Ovary (tissue), 9 donors: ENCODE measurements around the gene CDC25A. TPM values are rescaled to one million over a fixed set of nuclear protein-coding genes. Genes with fewer than 3 reads are reported as not detected.

Source experiments
- DNase-seq, 5 donors: peaks; one replicate each; pipeline ENCODE4 v3.0.0-alpha.2; 2019 to 2020
- H3K27ac ChIP-seq, 2 donors: fragments of 200-600 bp; one replicate each; pipeline versions ENCODE4 v1.5.1 to v1.8.0; 2019 to 2022
- H3K27me3 ChIP-seq: fragments of 200-600 bp; one replicate; pipeline ENCODE4 v1.8.0; 2022
- H3K36me3 ChIP-seq: fragments of 200-600 bp; sonication (generic); one replicate; pipeline ENCODE4 v1.5.1; 2019
- H3K4me1 ChIP-seq: one replicate; pipeline ENCODE4 v1.8.1; 2013; ENCODE audit warnings: mild to moderate bottlenecking, moderate library complexity; ENCODE audit not compliant: insufficient read depth
- H3K4me3 ChIP-seq: fragments of 200-600 bp; sonication (generic); one replicate; pipeline ENCODE4 v1.5.1; 2017
- H3K9me3 ChIP-seq, 2 donors: fragments of 200-600 bp in 1 of 2; sonication (generic) in 1 of 2; one replicate each; pipeline versions ENCODE4 v1.5.1 to v1.8.1; 2013 to 2019; ENCODE audit warnings: mild to moderate bottlenecking in 1 of 2, moderate library complexity in 1 of 2
- CTCF ChIP-seq, 3 donors: fragments of 450-650 bp in 2 of 3; fragments of 200-600 bp in 1 of 3; IDR thresholded peaks; one replicate each; pipeline versions ENCODE4 v1.5.1 to v1.8.0; 2016 to 2022; ENCODE audit warnings: antibody characterized with exemption in 3 of 3, mild to moderate bottlenecking in 1 of 3
- EP300 ChIP-seq: sonication (generic); formaldehyde crosslinking; IDR thresholded peaks from one replicate; pipeline ENCODE4 v1.6.1; 2017; ENCODE audit warnings: antibody characterized with exemption
- POLR2A ChIP-seq: fragments of 450-650 bp; IDR thresholded peaks from one replicate; pipeline ENCODE4 v1.6.1; 2017; ENCODE audit warnings: antibody characterized with exemption, mild to moderate bottlenecking, moderate library complexity
- WGBS, 3 donors: extraction: QIAGEN DNeasy Blood & Tissue Kit in 1 of 3; methylation state at CpG; one replicate each; pipeline versions ENCODE4 v1.1.5 to v1.1.7; 2013 to 2017; 5-methylcytosine and 5-hydroxymethylcytosine counted together
- intact Hi-C, 4 donors: fragments of 100-400 bp; cut with DNase I; formaldehyde crosslinking; loops; one replicate each; pipeline versions ENCODE4 v1.11.0 to v1.15.1; 2022 to 2023
- polyA plus RNA-seq, 2 donors: library from polyadenylated mRNA; stranded (reverse); fragments of 200-250 nt in 1 of 2; fragments of 350-450 nt in 1 of 2; fragmentation: Illumina TruSeq in 1 of 2; extraction: RNeasy Lipid Tissue Mini Kit (QIAGEN cat#74804) in 1 of 2; gene quantifications; one replicate each; pipeline ENCODE4 v1.2.3, GENCODE V29; 2013 to 2014
- total RNA-seq, 7 donors: library from RNA; depleted of rRNA in 2 of 7; stranded (reverse); fragments of >200 nt in 2 of 7; fragmentation: NEBNext Ultra II Directional in 3 of 7; extraction: Animal tissue kit (Norgen Biotek cat#: 25700) in 3 of 7; gene quantifications; one replicate each; pipeline versions ENCODE4 v1.1.0 to v1.2.4, GENCODE V29; 2016 to 2023
- donor health status: DM: no; HTN: no; CAD: no; lungs with moderate emphysema.
- donor health status: DM: no; HTN: no; CAD: no.
- donor health status: Bipolar disorder and iron deficiency.
- donor health status: DM: yes; HTN: yes; CAD: no.
- donor health status: DM: no; HTN: no; CAD: no.
- donor health status: DM: yes; HTN: yes; CAD: no.

Gene CDC25A
- total and polyA plus RNA-seq, 9 donors, result 1.1 to 4.4 (median 3.2) TPM

- no peak for DNase-seq
- Histone ChIP-seq H3K36me3 (no peaks in the 10 kb centered on the region), H3K4me1 (peaks cover 8% of the 10 kb centered on the region), H3K27me3 (no peaks in the 10 kb centered on the region), H3K9me3 (no peaks in the 10 kb centered on the region), H3K4me3 (no peak overlapping the region), H3K27ac (no peak overlapping the region)
- intact Hi-C loops, result no loop called here
- no peak for TF ChIP-seq POLR2A
- TF ChIP-seq EP300, result no peak
- no peak for TF ChIP-seq CTCF (IDR thresholded peaks at IDR 0.05)
- WGBS, 3 donors, result 97 to 98% (median 97%) methylated on average over 5 of the region's 5 CpGs
These were observed 8.2 kb downstream of the CDC25A start for GRCh38 chr3:48180021-48180420.

GRCh38 chr3:48178072-48178471, 10.1 kb downstream of the CDC25A start:
- DNase-seq, result no peak
- H3K9me3 ChIP-seq, result no peaks in the 10 kb centered on the region
- no peaks in the 10 kb centered on the region for H3K36me3 ChIP-seq
- no peak for TF ChIP-seq CTCF (IDR thresholded peaks at IDR 0.05)
- no peak for TF ChIP-seq POLR2A
- no peak for TF ChIP-seq EP300
- 92 to 96% (median 96%) methylated on average over 2 of the region's 2 CpGs for WGBS, 3 donors
- H3K4me1 ChIP-seq, result peaks cover 6% of the 10 kb centered on the region
- no peak overlapping the region for H3K27ac ChIP-seq
- H3K27me3 ChIP-seq, result no peaks in the 10 kb centered on the region
- intact Hi-C loops, result no loop called here
- H3K4me3 ChIP-seq, result no peak overlapping the region

- Histone ChIP-seq H3K27me3 (no peaks in the 10 kb centered on the region), H3K36me3 (no peaks in the 10 kb centered on the region), H3K4me3 (no peak overlapping the region), H3K9me3 (no peaks in the 10 kb centered on the region), H3K4me1 (no peaks in the 10 kb centered on the region), H3K27ac (no peak overlapping the region)
- no peak for TF ChIP-seq EP300
- TF ChIP-seq CTCF (IDR thresholded peaks at IDR 0.05), result peak in 2 of 3 donors; percentile 29 to 52
- no peak for TF ChIP-seq POLR2A
- DNase-seq, result peak; percentile 50 to 79 (median 64)
- WGBS, 3 donors, result 47 to 56% (median 55%) methylated on average over 5 of the region's 5 CpGs
- intact Hi-C loops, result loop anchor here in 3 of 4 donors (5.0 to 10.0 kb wide), 5 partner anchors 163 to 633 kb away; no protein-coding TSS in a partner anchor
These were observed 30.3 kb downstream of the CDC25A start for GRCh38 chr3:48157950-48158376.

GRCh38 chr3:48157202-48157840, 30.9 kb downstream of the CDC25A start:
- no peaks in the 10 kb centered on the region for H3K36me3 ChIP-seq
- H3K27ac ChIP-seq, result no peak overlapping the region
- H3K4me1 ChIP-seq, result no peaks in the 10 kb centered on the region
- no peak for DNase-seq
- no peaks in the 10 kb centered on the region for H3K27me3 ChIP-seq
- TF ChIP-seq POLR2A (no peak), EP300 (no peak), CTCF (IDR thresholded peaks at IDR 0.05) (no peak)
- no peak overlapping the region for H3K4me3 ChIP-seq
- no peaks in the 10 kb centered on the region for H3K9me3 ChIP-seq
- 33 to 41% (median 37%) methylated on average over 5 of the region's 5 CpGs for WGBS, 3 donors
- intact Hi-C loops, result loop anchor here in 3 of 4 donors (5.0 to 10.0 kb wide), 5 partner anchors 163 to 633 kb away; no protein-coding TSS in a partner anchor
